Hepatocyte (in vitro differentiated cells): ENCODE data around the gene ZNF48.

Experiments
- EZH2 ChIP-seq: fragments of 200-600 bp; sonication (generic); IDR thresholded peaks from 2 replicates; pipeline ENCODE4 v1.6.1; 2016; ENCODE audit warnings: antibody characterized with exemption, mild to moderate bottlenecking, borderline replicate concordance
- TF ChIP-seq, protein P1 (sequence below): fragments of 200-600 bp; sonication (generic); IDR thresholded peaks from 2 replicates; pipeline ENCODE4 v1.5.1; 2016; ENCODE audit warnings: antibody characterized with exemption, mild to moderate bottlenecking; ENCODE audit not compliant: poor library complexity

DNA sequence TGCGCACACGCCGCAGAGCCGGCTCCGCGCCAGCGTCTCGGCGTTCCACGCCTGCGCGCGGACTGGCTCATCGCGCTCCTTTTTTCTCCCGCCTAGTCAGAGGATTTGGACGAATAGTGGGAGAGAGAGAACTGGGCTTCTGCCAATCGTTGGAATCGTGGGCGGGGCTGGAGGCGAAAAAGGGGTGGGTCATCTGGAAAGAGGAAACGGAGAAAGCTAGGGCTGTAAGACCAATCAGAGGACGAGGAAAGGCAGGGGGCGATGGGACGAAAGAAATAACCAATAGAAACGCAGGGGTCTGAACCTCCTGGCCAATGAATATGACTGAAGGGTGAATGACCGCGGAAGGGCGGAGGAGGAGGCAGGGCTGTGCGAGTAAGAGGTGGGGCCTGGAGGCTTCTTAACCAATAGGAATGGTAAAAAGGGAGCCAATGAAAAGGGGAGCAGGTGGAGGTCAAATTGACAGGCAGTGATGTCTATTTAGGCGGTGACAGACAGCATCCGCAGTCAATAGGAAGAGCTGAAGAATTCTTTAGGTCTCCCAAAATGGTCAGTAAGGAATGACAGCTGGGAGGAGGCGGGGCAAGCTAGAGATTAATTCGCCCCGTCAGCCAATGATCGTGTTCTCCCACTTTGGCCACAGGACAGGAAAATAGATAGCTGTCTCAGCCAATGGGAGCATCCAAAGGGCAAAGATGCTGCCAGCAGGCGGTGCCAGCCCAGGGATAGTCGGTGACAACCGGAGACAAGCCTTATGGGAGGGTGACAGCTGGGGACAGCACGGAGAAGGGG is 24.6 kb upstream of the ZNF48 start, which contains the start of gene TBC1D10B:
- TF ChIP-seq, protein P1, sequence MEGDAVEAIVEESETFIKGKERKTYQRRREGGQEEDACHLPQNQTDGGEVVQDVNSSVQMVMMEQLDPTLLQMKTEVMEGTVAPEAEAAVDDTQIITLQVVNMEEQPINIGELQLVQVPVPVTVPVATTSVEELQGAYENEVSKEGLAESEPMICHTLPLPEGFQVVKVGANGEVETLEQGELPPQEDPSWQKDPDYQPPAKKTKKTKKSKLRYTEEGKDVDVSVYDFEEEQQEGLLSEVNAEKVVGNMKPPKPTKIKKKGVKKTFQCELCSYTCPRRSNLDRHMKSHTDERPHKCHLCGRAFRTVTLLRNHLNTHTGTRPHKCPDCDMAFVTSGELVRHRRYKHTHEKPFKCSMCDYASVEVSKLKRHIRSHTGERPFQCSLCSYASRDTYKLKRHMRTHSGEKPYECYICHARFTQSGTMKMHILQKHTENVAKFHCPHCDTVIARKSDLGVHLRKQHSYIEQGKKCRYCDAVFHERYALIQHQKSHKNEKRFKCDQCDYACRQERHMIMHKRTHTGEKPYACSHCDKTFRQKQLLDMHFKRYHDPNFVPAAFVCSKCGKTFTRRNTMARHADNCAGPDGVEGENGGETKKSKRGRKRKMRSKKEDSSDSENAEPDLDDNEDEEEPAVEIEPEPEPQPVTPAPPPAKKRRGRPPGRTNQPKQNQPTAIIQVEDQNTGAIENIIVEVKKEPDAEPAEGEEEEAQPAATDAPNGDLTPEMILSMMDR: no peak
- no peak for TF ChIP-seq EZH2
